ENCODE measurements around the gene PDE7B.
"Not testable (repeated sequence)": the region's sequence is repeated elsewhere in the genome, so short reads cannot be mapped to it uniquely, and the experiment has no call there.

PDE7B gene

DNA sequence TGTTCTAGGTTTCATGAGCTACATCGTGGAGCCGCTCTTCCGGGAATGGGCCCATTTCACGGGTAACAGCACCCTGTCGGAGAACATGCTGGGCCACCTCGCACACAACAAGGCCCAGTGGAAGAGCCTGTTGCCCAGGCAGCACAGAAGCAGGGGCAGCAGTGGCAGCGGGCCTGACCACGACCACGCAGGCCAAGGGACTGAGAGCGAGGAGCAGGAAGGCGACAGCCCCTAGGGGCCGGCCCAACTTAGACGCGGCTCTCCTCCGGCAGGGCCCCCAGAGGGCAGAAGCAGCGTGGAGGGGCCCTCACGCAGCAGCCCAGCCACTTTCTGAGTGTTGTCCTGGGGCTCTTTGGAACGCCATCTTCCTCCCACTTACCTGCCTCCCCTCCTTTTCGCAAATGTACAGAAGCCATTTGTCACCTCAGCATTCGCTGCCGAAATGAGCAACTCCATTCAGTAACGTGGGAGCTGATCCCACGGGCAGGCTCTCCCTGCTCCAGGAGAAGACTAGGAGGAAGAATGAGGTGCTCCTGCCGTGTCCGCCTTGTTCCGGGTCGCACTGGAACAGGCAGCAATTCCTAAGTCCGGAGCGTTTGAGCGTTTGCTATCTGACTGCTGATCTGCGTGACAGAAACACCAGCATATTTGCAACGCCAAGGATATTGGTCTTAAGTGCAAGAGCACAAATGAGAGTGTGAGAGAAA, 340.3 kb downstream of the PDE7B start:
- no peak for DNase-seq (ENCODE audit: low read depth)

- no peak for DNase-seq (ENCODE audit: low read depth)
Observed at GRCh38 chr6:136192902-136193301, 341.4 kb downstream of the PDE7B start.

GRCh38 chr6:136201732-136202131, 350.2 kb downstream of the PDE7B start:
- no peak for DNase-seq (ENCODE audit: low read depth)

- no peak for DNase-seq (ENCODE audit: low read depth)
Observed at GRCh38 chr6:136208783-136209182, 357.3 kb downstream of the PDE7B start.

- no peak for DNase-seq (ENCODE audit: low read depth)
Observed at GRCh38 chr6:136209496-136209895, 358.0 kb downstream of the PDE7B start.

- DNase-seq (ENCODE audit: low read depth) = no peak
Observed at GRCh38 chr6:136210398-136211165, 359.1 kb downstream of the PDE7B start.

- DNase-seq (ENCODE audit: low read depth) = no peak
Observed at GRCh38 chr6:136212608-136213007, 361.1 kb downstream of the PDE7B start.

DNA sequence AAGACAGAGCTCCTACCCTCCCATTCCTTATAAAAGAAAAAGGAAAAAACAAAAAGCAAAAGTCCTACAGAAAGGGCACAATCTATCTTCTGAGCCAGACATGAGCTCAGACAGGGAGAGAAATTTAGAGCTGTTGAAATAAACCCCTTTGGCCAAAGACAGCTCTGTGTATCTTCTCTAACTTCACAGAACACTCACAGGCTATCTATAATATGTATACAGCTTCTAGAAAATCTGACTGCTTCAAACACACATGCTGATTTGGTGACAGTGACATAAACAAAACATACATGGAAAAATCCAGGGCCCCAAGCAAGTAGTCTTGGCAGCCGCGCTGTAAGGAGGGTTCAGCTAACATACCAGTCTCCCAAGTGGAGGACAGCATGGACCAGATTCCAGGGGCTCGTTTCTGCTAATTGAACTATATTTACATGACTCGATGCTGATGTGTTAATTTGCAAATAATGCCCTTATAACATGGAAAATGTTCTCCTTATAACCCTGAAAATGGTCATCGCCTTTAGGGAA, 361.6 kb downstream of the PDE7B start:
- DNase-seq (ENCODE audit: low read depth) = no peak

DNA sequence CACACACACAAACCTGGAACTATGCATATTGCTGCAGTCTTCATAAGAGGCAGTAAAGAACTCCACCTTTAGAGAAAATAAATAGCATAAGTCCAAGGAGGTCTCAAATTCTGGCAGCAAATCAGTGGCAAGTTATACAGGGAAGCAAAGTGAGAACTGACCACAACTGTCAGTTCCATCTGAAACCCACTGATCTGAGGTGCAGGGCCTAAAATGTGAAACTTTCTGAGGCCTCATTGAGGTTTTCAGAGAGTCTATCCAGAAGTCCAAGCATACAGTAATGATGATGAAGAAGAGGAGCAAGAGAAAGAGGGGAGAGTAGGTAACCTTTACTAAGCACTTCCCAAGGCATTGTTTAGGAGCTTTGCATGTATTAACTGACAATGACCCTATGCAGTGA, 362.4 kb downstream of the PDE7B start:
- no peak for DNase-seq (ENCODE audit: low read depth)

DNA sequence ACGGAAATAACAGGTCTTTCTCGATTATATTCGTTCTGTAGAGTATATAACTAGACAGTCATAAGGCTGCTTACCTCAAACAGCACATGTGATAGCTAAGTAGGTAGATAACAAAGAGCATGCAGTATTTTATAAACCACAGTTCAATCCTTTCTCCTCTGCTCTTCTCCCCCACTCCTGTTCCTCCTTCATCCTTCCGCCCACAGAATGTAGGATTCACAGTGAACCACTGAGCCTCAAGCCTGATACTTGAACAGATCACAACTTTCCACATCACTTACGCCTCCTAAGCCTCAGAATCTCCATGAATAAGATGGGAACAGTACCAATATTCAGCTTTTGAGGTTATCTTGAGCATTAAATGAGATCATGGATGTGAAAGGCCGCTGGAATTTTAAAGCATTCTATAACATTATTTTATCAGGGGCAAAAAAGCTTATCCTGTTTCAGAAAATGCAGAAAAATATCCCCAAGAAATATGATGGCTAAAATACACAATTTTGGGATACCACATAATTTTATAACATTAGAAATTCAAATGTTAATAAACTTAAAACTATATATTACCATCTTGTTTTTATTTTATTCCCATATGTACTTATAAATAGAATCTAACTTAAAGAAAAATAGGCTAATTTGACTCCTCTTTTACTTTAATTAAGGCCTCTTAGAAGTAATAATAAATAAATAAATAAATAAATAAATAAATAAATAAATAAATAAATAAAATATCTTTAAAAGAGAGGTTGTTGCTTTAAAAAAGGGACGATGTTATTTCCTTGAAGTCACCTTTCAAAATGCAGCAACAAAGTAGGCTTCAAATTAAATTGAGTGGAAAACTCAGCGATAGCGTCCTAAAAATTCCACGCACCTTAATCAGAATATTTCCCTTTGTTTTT, 365.3 kb downstream of the PDE7B start:
- DNase-seq (ENCODE audit: low read depth) = no peak

DNA sequence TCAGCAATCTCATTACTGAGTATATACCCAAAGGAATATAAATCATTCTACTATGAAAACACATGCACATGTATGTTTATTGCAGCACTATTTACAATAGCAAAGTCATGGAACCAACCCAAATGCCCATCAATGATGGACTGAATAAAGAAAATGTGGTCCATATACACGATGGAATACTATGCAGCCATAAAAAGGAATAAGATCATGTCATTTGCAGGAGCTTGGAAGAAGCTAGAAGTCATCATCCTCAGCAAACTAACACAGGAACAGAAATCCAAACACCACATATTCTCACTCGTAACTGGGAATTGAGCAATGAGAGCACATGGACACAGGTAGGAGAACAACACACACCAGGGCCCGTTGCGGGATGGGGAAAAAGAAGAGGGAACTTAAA, 373.5 kb downstream of the PDE7B start:
- not testable (repeated sequence) for DNase-seq (ENCODE audit: low read depth)

GRCh38 chr6:136225496-136225895, 374.0 kb downstream of the PDE7B start:
- peak; percentile 70 for DNase-seq (ENCODE audit: low read depth)

DNA sequence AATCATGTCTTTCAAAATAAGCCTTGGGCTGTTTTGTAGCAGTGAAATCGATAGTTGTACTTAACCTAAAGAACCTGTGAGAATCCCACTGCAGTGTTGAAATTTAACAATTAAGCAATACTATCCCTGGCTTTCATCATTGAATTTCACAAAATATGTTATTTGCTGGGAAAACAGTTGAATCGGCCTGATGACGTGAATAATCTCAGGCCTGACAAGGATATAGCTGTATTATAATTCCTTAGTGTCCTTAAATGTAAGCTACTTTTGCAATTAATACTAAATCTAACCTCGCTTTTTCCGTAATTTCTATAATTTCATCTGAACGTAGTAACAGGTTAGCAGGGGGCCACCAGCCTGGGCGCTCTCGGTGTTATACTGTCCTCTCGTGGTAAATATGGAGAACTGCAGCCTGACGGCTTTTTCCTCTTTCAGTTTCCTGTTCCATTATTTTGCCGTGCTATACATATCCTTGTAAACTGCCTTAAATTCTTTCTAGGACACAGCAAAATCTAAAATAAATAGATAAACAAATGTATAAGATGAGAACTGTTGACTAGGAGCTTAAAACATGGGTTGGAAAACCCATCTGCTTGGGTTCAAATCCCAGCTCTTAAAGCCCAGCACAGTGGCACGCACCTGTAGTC, 374.6 kb downstream of the PDE7B start:
- peak; percentile 73 for DNase-seq (ENCODE audit: low read depth)

DNA sequence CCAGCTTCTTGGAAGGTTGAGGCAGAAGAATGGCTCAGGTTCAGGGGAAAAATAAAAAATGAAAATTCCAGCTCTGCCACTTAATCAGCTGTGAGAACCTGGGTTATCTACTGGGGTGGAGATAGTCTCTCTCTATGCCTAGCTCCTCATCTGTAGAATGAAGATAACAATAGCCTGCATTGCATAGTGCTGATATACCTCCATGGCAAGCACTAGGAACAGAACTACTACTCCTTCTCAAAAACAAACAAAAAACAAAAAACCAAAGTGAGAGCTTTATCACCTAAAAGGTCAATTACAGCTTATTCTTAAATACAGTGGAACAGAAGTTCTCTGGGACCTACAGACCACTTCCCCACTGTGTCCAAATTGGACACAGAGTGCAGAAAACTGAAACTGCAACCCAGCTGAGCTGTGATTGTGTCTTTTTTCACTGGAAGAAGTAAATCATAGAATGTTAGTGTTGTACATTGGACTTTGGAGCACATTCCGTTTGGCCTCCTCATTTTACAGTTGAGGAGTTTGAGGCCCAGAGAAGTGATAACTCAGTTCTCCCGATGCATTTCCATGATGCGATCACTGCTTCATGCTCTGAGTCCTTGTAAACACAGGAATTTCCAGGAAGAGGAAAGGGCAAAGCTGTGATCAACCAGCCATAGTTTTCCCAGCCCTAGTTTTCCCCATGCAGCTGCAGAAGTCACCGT, 375.3 kb downstream of the PDE7B start:
- DNase-seq (ENCODE audit: low read depth) = no peak

DNA sequence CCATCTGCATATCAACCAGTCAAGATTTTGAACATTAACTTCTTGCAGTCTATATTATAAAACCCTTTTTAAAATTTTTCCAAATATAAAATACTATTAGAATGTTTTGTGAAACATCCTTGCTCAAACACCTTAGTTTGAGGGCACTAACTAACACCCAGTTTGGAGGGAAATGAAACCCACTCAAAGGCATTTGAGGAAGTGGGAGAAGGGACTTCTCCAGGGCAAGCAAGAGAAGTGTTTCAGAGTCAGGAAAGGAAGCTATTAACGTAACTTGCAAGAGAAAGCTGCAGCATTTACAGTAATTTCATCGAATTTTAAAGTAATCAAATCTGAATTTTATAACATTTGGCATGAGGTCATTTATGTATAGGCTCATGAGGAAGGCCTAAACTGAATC, 377.3 kb downstream of the PDE7B start:
- no peak for DNase-seq (ENCODE audit: low read depth)

- DNase-seq (ENCODE audit: low read depth) = no peak
Observed at GRCh38 chr6:136230219-136230853, 378.8 kb downstream of the PDE7B start.

DNA sequence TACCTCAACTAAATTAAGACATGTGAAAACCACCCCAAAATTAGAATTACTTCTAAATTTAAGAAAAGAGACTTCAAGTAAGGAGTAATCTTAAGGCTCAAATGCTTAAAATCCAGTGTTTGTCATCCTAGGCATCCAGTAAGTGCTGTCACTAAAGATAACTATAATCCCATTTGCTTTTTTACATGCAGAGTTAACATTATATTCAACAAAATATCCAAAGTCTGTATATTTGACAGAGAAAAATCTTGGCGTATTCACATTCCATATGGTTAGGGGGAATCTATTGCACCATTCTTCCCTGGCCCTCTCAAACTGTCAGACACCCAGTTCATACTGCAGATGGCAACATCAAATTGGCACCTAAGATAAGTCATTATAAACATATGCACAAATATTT, 381.2 kb downstream of the PDE7B start:
- no peak for DNase-seq (ENCODE audit: low read depth)

DNA sequence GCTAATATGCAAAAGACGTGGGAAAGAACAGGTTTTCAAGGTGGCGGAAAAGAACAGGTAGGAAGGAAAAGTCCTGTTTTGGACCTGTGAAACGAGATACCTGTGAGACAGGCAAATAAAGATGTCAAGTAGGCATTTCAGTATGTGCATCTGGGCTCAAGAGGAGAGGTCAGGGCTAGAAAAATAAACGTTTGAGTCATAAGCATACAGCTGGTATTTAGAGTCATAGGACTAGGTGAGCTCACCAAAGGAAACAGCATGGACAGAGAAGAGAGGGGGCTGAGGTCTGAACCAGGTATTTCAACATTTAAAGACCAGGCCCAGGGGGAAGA, 383.7 kb downstream of the PDE7B start:
- peak; percentile 56 for DNase-seq (ENCODE audit: low read depth)

- no peak for DNase-seq (ENCODE audit: low read depth)
Observed at GRCh38 chr6:136236466-136237293, 385.2 kb downstream of the PDE7B start.

GRCh38 chr6:136244061-136244616, 392.6 kb downstream of the PDE7B start:
- peak; percentile 70 for DNase-seq (ENCODE audit: low read depth)
